Stimulated activated CD8-positive, alpha-beta memory T cell treated with anti-CD3 and anti-CD28 coated beads, Interleukin-15, amount 100 ng/mL, for 4 hours (primary cell): ENCODE measurements around the gene NET1.
"Not testable (repeated sequence)": the region's sequence is repeated elsewhere in the genome, so short reads cannot be mapped to it uniquely, and the experiment has no call there.

ENCODE experiments used
- DNase-seq, 2 donors: peaks; one replicate each; pipeline ENCODE4 v3.0.0-alpha.2; 2020; ENCODE audit warnings: low read depth in 2 of 2

The NET1 gene

DNA sequence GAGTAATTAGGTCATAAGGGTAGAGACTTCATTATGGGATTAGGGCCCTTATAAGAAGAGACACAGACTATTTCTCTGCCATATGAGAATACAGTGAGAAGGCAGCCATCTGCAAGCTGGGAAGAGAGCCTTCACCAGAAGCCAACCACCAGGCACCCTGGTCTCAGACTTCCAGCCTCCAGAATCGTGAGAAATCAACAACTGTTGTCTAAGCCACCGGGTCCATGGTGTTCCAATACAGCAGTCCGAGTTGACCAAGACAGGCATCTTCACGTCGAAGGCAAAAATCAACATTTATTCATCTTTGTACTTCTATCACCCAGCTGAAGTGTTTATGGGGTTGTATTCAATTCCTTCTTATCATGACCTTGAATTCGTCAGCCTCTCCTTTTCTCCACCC, 13.0 kb upstream of the NET1 start:
- no peak for DNase-seq

GRCh38 chr10:5400468-5401240, 11.7 kb upstream of the NET1 start:
- DNase-seq, result no peak

- DNase-seq, result no peak
Measured at GRCh38 chr10:5402798-5403197, 9.6 kb upstream of the NET1 start.

GRCh38 chr10:5404208-5405041, 7.9 kb upstream of the NET1 start, which contains the start of gene TUBAL3:
TUBAL3 (minus strand) TSS chr10:5404828; CDS start chr10:5404792, 36 bp downstream.
- DNase-seq, result no peak

- DNase-seq, result no peak
Measured at GRCh38 chr10:5406918-5407317, 5.4 kb upstream of the NET1 start.

DNA sequence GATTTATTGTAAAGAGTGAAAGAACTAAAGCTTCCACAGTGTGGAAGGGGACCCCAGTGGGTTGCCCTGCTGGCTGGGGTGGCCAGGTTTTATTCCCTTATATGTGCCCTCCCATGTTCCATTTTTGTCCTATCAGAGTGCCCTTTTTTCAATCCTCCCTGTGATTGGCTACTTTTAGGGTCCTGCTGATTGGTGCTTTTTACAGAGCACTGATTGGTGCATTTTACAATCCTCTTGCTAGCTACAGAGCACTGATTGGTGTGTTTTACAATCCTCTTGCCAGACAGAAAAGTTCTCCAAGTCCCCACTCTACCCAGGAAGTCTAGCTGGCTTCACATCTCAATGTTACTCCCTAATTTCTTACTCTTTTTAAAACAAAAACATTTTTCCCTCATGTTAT, 1.6 kb upstream of the NET1 start:
- DNase-seq, result not testable (repeated sequence)

DNA sequence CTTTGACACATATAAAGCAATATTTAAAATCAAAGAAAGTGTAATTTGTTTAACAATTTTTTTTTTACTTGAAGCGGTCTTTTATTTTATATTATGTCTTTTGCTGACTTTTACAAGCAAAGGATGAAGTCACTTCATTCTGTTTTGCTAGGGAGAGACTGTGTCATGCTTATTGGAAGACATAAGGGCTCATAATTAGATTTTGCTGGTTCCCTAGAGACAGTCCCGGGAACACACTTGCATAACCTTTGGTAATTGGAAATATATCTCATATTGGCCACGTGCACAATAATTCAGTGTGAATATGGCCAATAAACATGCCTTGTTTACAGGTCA, 448 bp upstream of the NET1 start:
- no peak for DNase-seq

DNA sequence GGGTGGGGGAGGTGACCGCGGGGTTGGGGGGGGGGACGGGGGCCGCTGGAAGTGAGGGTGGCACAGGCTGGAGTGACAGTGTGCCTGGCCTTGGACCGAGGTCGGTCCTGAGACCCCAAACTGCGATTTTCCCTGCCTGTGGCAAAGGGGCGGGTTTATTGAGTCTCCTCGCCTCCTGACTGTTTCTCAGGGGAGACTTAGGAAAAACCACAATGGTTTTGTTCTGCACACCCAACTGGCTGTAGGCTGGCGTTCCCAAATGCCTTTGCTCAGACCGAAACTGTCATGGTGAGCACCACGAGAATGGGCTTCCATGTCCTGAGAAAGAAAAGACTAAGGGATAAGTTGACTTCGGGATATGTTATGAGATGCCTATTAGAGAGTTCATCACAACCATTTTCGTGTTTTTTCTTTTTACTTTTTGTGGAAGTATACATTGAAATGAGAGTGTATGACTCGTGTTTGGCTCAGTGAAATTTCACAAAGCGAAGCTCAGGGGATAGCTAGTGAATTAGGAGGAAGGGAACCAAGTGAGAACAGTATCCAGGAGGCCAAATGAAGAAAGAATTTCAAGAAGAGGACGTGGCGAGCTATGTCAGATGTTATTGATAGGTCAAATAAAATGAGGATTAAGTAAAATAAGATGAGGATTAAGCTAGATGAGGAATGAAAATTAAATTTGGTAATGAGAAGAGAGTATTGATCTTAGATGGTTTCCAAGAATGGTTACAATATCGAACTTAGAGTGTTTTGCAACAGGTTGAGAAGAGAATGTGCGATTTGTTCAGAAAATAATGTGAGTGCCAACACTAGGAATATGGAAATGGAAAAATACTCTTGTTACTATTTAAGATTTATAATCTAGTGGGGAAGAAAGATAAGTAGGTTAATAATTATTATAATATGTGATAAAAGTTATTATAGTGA, 918 bp downstream of the NET1 start:
- DNase-seq, result no peak

DNA sequence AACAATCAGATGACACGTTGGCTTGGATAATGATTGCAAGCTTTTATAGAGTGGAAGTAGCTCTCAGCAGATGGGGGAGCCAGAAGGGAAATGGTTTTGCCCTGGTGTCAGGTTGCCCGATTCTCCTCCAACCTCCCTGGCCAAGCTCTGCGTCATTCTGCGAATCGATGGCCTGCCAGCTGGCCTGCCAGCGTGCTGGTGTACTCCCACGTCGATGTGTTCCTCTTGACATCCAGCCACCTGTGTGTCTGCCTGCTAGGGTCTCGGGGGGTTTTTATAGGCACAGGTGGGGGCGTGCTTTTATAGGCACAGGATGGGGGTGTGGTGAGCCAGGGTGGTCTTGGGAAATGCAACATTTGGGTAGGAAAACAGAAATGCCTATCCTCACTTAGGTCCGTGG, 4.6 kb downstream of the NET1 start:
- DNase-seq, result no peak

GRCh38 chr10:5418584-5418983, 6.2 kb downstream of the NET1 start:
- DNase-seq, result no peak

DNA sequence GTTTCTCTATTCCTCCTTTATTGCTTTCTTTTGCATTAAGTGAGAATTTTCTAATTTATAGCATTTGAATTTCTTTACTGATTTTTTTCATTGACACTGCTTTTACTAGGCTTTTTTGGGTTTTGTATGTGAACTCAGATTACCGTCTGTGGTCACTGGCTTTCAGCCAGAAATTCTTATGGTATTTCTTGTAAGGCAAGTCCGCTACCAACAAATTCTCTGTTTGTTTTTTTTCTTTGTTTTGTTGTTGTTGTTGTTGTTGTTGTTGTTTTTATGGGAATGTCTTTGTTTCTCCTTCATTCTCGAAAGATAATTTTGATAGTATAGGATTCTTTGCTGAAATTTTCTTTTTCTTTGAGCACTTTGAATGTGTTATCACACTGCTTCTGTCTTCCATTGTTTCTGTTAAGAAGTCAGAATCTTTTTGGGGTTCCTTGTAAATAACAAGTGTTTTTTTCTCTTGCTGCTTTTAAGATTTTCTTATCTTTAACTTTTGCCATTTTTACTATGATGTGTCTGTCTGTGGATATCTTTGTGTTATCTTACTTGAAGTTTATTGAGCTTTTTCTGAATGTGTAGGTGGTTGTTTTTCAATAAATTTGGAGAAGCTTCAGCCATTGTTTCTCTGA, 7.2 kb downstream of the NET1 start:
- no peak for DNase-seq

DNA sequence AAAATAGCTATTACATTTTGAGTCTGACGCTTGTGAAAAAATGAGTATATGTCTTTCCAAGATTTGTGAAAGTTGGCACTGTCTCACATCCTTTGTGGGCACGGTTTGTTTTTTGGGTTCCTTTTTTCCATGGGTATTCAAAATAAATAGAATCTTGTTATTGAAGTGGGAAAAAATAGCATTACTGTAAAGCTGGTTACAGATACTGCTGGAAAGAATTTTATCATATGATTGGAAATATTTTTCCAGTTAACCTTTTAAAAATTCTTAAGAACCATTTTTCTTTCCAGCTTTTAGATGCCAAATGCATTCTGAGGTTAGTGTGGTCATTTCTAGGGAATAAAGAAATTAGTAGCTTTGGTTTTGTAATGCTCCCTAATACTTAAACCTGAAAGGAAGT, 11.4 kb downstream of the NET1 start:
- DNase-seq, result no peak

DNA sequence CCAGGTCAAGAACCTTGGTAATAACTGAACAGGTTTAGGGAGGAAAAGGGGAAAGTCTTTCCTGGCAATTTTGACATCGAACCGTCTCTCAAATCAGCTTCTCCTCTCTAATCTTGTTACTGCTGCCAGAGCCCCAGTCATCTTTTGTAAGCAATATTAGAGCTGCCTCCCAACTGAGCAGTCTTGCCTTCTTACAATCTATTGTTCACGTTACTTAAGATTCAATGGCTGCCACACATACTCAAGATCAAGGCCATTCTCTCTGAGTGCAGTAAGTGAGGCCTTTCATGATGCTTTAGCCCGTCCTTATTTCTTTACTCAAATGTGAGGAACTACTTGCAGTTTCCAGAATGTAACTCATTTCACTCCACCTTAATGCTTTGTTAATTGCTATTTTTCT, 12.4 kb downstream of the NET1 start:
- DNase-seq, result no peak

DNA sequence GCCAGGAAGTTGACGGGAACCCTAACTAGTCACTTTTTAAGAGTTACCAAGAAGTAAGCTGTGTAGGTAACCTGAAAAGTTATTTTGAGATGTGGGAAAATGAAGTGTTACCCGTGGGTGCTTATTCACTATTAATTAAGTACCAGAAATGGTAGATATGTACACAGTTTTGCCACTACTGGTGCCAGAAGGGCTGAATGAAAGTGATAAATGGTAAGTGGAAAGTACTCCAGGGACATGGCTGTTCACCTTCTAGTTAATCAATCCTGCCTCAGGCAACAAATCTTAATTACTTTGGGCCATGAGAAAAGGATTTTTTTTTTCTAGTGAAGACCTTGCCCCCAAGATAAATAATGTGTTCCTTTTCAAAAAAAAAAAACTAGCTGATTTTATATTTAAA, 15.8 kb downstream of the NET1 start:
- DNase-seq, result no peak

GRCh38 chr10:5433182-5433581, 20.8 kb downstream of the NET1 start:
- DNase-seq, result no peak

DNA sequence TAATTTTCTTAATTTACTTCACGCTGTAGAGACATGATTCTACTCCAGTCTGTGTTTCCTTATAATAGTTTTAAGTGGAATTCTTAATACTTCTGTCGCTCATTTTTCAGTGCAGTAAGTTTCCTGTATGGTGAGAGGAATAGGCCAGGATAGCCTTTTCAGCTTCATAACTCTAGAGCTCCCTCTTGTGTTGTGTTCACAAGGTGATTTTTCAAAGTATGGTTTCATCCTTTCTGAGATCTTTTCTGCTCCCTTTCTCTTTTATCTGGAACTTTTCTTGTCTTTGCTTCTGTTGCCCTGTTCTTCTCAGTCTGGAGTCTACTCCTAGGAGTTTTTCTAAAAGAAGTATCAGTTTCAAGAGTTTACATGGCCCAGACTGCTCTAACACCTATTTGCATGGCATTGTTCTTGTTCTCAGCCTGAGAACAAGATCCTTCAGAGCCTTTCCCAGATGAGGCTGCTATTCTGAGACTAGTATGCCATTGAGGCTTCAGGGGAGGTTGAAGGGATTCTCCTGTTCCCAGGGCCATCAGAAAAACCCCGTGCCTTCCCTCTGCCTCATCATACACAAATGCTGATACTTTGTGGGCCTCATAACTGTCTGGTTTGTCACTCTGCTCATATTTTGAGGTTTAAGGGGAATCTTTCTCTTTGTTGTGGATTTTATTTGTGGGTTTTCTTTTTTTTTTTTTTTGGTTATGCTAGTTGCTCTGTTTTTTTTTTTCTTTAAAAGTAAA, 21.8 kb downstream of the NET1 start:
- no peak for DNase-seq

DNA sequence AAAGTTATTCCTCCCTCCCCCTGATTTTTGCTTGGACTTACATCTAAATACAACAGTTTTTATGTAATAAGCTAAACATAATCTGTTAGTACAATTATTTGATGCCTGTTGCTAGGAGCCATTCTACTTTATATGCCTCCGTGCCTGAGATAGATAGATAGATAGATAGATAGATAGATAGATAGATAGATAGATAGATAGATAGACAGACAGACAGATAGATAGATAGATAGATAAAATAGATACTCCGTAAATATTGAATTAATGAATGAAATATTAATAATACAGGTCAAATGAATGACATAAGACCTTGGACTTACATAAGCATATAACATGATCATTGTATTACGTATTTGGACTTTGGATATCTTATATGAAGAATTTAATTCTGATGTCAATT, 23.0 kb downstream of the NET1 start:
- DNase-seq, result no peak

GRCh38 chr10:5440206-5440605, 27.8 kb downstream of the NET1 start:
- DNase-seq, result no peak

GRCh38 chr10:5441106-5441505, 28.7 kb downstream of the NET1 start:
- DNase-seq, result no peak

DNA sequence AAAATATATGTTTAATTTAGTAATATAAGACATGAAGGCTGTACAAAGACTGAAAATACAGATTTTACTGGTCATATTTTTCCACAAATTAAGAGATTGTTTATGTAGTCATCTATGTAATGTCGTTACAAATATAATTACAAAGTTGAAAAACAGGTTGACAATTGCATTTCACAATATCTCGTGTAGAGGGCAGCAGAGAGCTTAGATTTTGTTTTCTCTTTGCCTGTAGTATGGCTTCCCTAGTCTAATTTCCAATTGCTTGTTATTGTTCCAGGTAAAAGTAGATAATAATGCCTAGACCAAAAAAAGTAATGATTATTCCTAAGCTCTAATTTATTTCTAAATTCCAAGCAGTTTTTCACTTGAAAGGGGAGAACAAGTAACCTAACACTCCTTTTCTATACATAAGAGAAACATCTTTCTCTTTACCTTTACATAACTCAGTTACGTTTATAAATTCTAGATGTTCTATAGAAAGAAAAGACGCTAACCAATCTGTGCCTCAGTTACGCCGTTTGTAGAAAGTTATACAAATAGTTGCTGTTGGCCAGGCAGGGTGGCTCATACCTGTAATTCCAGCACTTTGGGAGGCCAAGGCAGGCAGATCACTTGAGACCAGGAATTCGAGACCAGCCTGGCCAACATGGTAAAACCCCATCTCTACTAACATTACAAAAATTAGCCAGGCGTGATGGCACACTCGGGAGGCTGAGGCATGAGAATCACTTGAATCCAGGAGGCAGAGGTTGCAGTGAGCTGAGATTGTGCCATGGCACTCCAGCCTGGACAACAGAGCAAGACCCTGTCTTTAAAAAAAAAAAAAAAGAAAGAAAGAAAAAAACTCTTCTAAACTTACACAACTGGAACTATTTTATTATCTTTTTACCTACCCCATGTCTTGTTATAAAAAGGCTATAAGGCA, 30.0 kb downstream of the NET1 start:
- DNase-seq, result no peak
